A549 treated with Mapracorat at 1 μM for 4 hours (cell line): Measurements from ENCODE around the gene BCR. TPM values are rescaled to one million over a fixed set of nuclear protein-coding genes. Genes with fewer than 3 reads are reported as not detected.

Experiments used
- total RNA-seq: library from RNA; stranded (reverse); fragments of 200-300 nt; extraction: Qiagen RNA extraction; gene quantifications from 5 replicates; pipeline ENCODE4 v1.2.3, GENCODE V29; 2022

The BCR gene
- 14.9 to 20.3 TPM (median 17.6 TPM) in 5 replicates for total RNA-seq

GRCh38 chr22:23180301-23180892 lies at the start of gene BCR:
TSS of gene BCR (plus strand) at chr22:23180509. CDS start at chr22:23180961, 452 bp downstream.

GRCh38 chr22:23144932-23145877 lies 35.1 kb upstream of the BCR start, which contains the start of gene RAB36:
TSS of gene RAB36 (plus strand) at chr22:23145477. CDS start at chr22:23146617, 1,140 bp downstream.

Other genes starting within 250 kb of the BCR start
- gene GNAZ, start 110.0 kb upstream of the BCR start, total RNA-seq = 2.3 to 2.9 TPM (median 2.5 TPM) in 5 replicates
- 0.57 to 1.2 TPM (median 0.95 TPM) in 5 replicates for gene RSPH14, start 38.5 kb upstream of the BCR start, total RNA-seq
- gene RAB36, start 35.0 kb upstream of the BCR start, total RNA-seq = 7.0 to 8.4 TPM (median 7.8 TPM) in 5 replicates